ENCODE data around the gene C1R. TPM values are rescaled to one million over a fixed set of nuclear protein-coding genes. Genes with fewer than 3 reads are reported as not detected.

Gene C1R
- polyA plus RNA-seq, 1 experiment, result 703 TPM

DNA sequence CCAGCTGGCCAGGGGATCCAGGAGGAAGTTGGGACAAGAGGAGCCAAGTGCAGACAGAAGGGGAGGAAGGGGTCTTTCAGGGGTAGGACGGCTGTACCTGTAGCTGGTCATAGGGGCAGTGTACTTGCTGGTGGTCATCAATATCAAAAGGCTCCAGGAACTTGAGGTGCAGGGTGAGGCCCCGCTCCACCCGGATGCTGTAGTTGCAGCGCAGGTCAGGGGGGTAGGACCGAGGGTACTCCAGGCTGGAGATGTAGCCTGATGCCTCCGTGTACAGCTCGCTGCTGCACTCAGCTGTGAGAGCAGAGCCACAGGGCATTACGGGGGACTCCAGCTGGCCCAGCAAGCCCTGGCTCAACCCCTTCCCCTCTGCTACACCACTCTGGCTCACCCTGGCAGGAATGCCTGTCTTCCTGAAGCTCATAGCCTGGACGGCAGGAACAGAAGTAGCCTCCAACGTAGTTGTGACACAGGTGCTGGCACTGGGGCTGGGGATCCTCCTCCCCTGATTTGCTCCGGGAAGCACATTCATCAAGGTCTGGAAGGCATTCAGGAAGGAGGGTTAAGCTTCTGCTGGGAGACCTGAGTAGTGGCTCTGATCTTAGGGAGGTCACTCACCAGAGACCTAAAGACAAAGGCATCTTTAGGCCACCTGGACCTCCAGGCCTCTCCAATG is 2.9 kb downstream of the C1R start:
- POLR2A ChIA-PET, result no interaction called here
- Histone ChIP-seq H3K4me3 (ENCODE audit: low read depth, low read length) (no peak overlapping the region), H3K36me3 (ENCODE audit: control insufficient read depth, insufficient read depth, low read length) (peaks cover 40% of the 10 kb centered on the region), H3K27me3 (ENCODE audit: control insufficient read depth, insufficient read depth, low read length) (no peaks in the 10 kb centered on the region)
- CTCF ChIA-PET, result interaction anchor here (0.7 to 2.9 kb wide), 9 partner anchors 9 to 145 kb away, joined by 3 to 19 read pairs (median 3); partner anchors contain the start of gene C1S
- TF ChIP-seq, protein P1, sequence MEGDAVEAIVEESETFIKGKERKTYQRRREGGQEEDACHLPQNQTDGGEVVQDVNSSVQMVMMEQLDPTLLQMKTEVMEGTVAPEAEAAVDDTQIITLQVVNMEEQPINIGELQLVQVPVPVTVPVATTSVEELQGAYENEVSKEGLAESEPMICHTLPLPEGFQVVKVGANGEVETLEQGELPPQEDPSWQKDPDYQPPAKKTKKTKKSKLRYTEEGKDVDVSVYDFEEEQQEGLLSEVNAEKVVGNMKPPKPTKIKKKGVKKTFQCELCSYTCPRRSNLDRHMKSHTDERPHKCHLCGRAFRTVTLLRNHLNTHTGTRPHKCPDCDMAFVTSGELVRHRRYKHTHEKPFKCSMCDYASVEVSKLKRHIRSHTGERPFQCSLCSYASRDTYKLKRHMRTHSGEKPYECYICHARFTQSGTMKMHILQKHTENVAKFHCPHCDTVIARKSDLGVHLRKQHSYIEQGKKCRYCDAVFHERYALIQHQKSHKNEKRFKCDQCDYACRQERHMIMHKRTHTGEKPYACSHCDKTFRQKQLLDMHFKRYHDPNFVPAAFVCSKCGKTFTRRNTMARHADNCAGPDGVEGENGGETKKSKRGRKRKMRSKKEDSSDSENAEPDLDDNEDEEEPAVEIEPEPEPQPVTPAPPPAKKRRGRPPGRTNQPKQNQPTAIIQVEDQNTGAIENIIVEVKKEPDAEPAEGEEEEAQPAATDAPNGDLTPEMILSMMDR (IDR thresholded peaks at IDR 0.05; ENCODE audit: insufficient read depth, low read depth, low read length), result no peak
- DNase-seq (ENCODE audit: low read depth), result no peak

DNA sequence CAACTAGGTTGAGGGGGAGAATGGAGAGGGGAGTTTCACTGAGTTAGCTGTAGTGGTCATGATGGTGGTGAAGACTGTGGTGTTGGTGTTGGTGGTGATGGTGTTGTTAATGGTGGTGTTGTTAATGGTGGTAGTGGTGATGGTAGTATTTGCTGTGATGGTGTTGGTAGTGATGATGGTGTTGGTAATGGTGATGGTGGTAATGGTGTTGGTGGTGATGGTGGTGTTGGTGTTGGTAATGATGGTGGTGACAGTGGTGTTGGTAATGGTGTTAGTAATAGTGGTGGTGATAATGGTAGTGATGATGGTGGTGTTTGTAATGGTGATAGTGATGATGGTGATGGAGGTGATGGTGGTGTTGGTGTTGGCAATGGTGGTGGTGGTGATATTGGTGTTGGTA is 9.1 kb downstream of the C1R start:
- ChIA-PET CTCF (interaction anchor here (0.6 to 1.3 kb wide), 2 partner anchors 22 to 911 kb away, joined by 3 to 4 read pairs; partner anchors contain the start of gene C1S), POLR2A (no interaction called here)
- DNase-seq (ENCODE audit: low read depth), result no peak
- TF ChIP-seq, protein P1 (IDR thresholded peaks at IDR 0.05; ENCODE audit: insufficient read depth, low read depth, low read length), result no peak
- H3K36me3 ChIP-seq (ENCODE audit: control insufficient read depth, insufficient read depth, low read length), result peaks cover 42% of the 10 kb centered on the region
- no peak overlapping the region for H3K4me3 ChIP-seq (ENCODE audit: low read depth, low read length)
- H3K27me3 ChIP-seq (ENCODE audit: control insufficient read depth, insufficient read depth, low read length), result no peaks in the 10 kb centered on the region

DNA sequence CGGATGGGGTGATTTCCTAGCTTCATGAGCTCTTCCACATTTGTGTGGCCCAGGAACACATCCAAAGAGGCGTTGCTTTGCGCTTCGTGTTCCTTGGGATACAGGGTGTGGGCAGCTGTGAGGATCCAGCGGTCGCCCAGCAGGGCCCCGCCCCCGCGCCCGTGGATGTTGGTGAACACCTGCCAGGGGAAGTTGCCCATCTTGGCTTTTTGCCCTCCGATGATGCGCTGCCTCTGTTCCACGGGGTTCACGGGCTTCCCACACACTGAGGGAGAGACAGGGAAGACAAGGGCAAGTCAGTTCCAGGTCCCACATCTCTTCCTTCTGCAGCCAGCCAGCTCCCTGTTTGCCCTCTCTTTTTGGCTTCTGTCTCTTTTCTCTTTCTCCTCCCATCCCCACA is 11.2 kb downstream of the C1R start:
- ChIA-PET POLR2A (interaction anchor here (0.6 kb wide), 1 partner anchor 190 kb away, joined by 3 read pairs; no protein-coding TSS in a partner anchor), CTCF (interaction anchor here (0.8 to 2.9 kb wide), 4 partner anchors 10 to 116 kb away, joined by 3 to 17 read pairs (median 3); no protein-coding TSS in a partner anchor)
- Histone ChIP-seq H3K4me3 (ENCODE audit: low read depth, low read length) (no peak overlapping the region), H3K27me3 (ENCODE audit: control insufficient read depth, insufficient read depth, low read length) (no peaks in the 10 kb centered on the region), H3K36me3 (ENCODE audit: control insufficient read depth, insufficient read depth, low read length) (peaks cover 32% of the 10 kb centered on the region)
- DNase-seq (ENCODE audit: low read depth), result no peak
- TF ChIP-seq, protein P1 (IDR thresholded peaks at IDR 0.05; ENCODE audit: insufficient read depth, low read depth, low read length), result no peak

DNA sequence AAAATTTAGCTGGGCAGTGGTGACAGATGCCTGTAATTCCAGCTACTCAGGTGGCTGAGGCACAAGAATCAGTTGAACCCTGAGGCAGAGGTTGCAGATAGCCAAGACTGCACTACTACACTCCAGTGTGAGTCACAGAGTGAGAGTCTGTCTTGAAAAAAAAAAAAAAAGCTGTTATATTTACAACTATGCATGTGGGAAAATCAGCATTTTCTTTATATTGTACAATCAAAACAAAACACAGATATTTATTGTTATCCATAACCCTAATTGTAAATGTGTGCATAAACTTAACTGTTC is 12.5 kb downstream of the C1R start:
- Histone ChIP-seq H3K27me3 (ENCODE audit: control insufficient read depth, insufficient read depth, low read length) (no peaks in the 10 kb centered on the region), H3K36me3 (ENCODE audit: control insufficient read depth, insufficient read depth, low read length) (peaks cover 23% of the 10 kb centered on the region), H3K4me3 (ENCODE audit: low read depth, low read length) (no peak overlapping the region)
- ChIA-PET CTCF (interaction anchor here (0.9 to 2.9 kb wide), 4 partner anchors 11 to 19 kb away, joined by 3 to 17 read pairs (median 6); no protein-coding TSS in a partner anchor), POLR2A (interaction anchor here (0.6 kb wide), 3 partner anchors 19 to 136 kb away, joined by 4 to 12 read pairs (median 6); partner anchors contain the start of gene C1S)
- peak; percentile 21 for DNase-seq (ENCODE audit: low read depth)
- TF ChIP-seq, protein P1 (IDR thresholded peaks at IDR 0.05; ENCODE audit: insufficient read depth, low read depth, low read length), result no peak

DNA sequence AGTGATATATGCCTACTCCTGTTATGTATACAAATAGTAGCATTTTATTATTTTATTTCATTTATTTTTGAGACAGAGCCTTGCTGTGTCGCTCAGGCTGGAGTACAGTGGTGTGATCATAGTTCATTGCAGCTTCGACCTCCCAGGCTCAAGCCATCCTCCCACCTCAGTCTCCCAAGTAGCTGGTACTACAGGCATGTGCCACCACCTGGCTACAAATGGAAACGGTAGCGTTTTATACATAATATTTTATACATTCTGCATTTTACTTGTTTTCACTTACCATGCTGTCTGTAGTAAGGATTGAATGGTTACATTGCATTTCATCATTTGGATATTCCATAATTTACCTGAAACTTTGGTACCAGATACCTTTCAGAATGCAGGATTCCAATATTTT is 14.1 kb downstream of the C1R start:
- TF ChIP-seq, protein P1 (IDR thresholded peaks at IDR 0.05; ENCODE audit: insufficient read depth, low read depth, low read length), result no peak
- no peak for DNase-seq (ENCODE audit: low read depth)
- peaks cover 17% of the 10 kb centered on the region for H3K36me3 ChIP-seq (ENCODE audit: control insufficient read depth, insufficient read depth, low read length)
- ChIA-PET CTCF (interaction anchor here (1.8 kb wide), 1 partner anchor 30 kb away, joined by 5 read pairs; no protein-coding TSS in a partner anchor), POLR2A (no interaction called here)
- H3K27me3 ChIP-seq (ENCODE audit: control insufficient read depth, insufficient read depth, low read length), result no peaks in the 10 kb centered on the region
- H3K4me3 ChIP-seq (ENCODE audit: low read depth, low read length), result no peak overlapping the region

All from BJ (cell line).